Heart right ventricle (tissue), 16 donors: ENCODE data around the gene NAT16. TPM values are rescaled to one million over a fixed set of nuclear protein-coding genes. Genes with fewer than 3 reads are reported as not detected.
A peak's percentile ranks its signal among the peaks of the same experiment; 100 is the strongest.

ENCODE experiments used
- ATAC-seq, 8 donors: fragments of 200-7000 bp; cut with Tn5 transposase; one replicate each; pipeline ENCODE4 v1.9.1; 2020; ENCODE audit warnings: mild to moderate bottlenecking in 8 of 8, moderate library complexity in 8 of 8, moderate number of reproducible peaks in 1 of 8
- DNase-seq, 2 donors: peaks; one replicate each; pipeline ENCODE4 v3.0.0-alpha.2; 2020
- H3K27ac ChIP-seq, 10 donors: fragments of 200-600 bp; sonication (generic) in 2 of 10; one replicate each; pipeline versions ENCODE4 v1.5.0 to v1.8.0; 2020 to 2022; ENCODE audit warnings: mild to moderate bottlenecking in 3 of 10
- H3K27me3 ChIP-seq, 7 donors: fragments of 200-600 bp; one replicate each; pipeline ENCODE4 v1.8.0; 2021 to 2022; ENCODE audit warnings: mild to moderate bottlenecking in 2 of 7
- H3K36me3 ChIP-seq, 9 donors: fragments of 200-600 bp; sonication (generic) in 1 of 9; one replicate each; pipeline versions ENCODE4 v1.5.0 to v1.8.0; 2020 to 2022; ENCODE audit warnings: mild to moderate bottlenecking in 2 of 9
- H3K4me1 ChIP-seq, 9 donors: fragments of 200-600 bp; sonication (generic) in 1 of 9; one replicate each; pipeline versions ENCODE4 v1.5.0 to v1.8.0; 2020 to 2022; ENCODE audit warnings: mild to moderate bottlenecking in 4 of 9
- H3K4me3 ChIP-seq, 10 donors: fragments of 200-600 bp; sonication (generic) in 2 of 10; one replicate each; pipeline versions ENCODE4 v1.5.0 to v1.8.0; 2020 to 2022; ENCODE audit warnings: mild to moderate bottlenecking in 7 of 10, moderate library complexity in 2 of 10
- H3K9me3 ChIP-seq, 11 donors: fragments of 200-600 bp in 10 of 11; sonication (generic) in 2 of 11; one replicate each; pipeline versions ENCODE4 v1.5.0 to v1.8.0; 2013 to 2022; ENCODE audit warnings: mild to moderate bottlenecking in 2 of 11, control low read depth in 1 of 11, moderate library complexity in 1 of 11
- WGBS, 2 donors: extraction: QIAGEN DNeasy Blood & Tissue Kit; methylation state at CpG; one replicate each; pipeline ENCODE4 v1.1.7; 2013; ENCODE audit warnings: inconsistent platforms in 1 of 2; 5-methylcytosine and 5-hydroxymethylcytosine counted together
- intact Hi-C, 10 donors: fragments of 100-400 bp; cut with DNase I; formaldehyde crosslinking; loops; one replicate each; pipeline versions ENCODE4 v1.11.1 to v1.14.2; 2022
- polyA plus RNA-seq, 2 donors: library from polyadenylated mRNA; stranded (reverse); fragments of 200-250 nt; gene quantifications; one replicate each; pipeline ENCODE4 v1.2.3, GENCODE V29; 2013
- total RNA-seq, 10 donors: library from RNA; stranded (reverse); fragmentation: NEBNext Ultra II Directional in 3 of 10; extraction: Animal tissue kit (Norgen Biotek cat#: 25700) in 3 of 10; gene quantifications; one replicate each; pipeline versions ENCODE4 v1.2.1 to v1.2.4, GENCODE V29; 2021 to 2023
- TF ChIP-seq, protein P1 (sequence below), 9 donors: fragments of 200-600 bp; sonication (generic) in 2 of 9; IDR thresholded peaks; one replicate each; pipeline versions ENCODE4 v1.5.0 to v1.8.0; 2021 to 2022; ENCODE audit warnings: antibody characterized with exemption in 9 of 9, mild to moderate bottlenecking in 5 of 9, moderate library complexity in 1 of 9
- donor health status: Arrhythmogenic right ventricular cardiomyopathy.
- donor health status: ischemic (EF 13 %, LVEDD 7.1; RV severe dilation, severe dysfunction).
- donor health status: healthy with polysubstance abuse.
- donor health status: DM: no; HTN: yes; CAD: no.
- donor health status: DM: no; HTN: no; CAD: no.
- donor health status: ischemic (EF 25% LVEDD 6.9; RV normal size, moderate dysfunction).
- donor health status: ischemic (EF 25% LVEDD 5.7; RV mildly dilated, moderate dysfunction).
- donor health status: healthy.
- donor health status: DM: yes; HTN: yes; CAD: no.
- donor health status: Ischemic cardiomyopathy.
- donor health status: ischemic (EF 35%, LVEDD 5.7; RV mildly dilated, moderate dysfunction).
- donor health status: nonischemic (EF 11% LVEDD 7.7; RV severe dilation, severe dysfunction).
- donor health status: DM: yes; HTN: yes; CAD: no.
- donor health status: PGD.
- donor health status: ischemic (EF 29% LVEDD 5.4; RV normal size, mild dysfunction).
- donor health status: nonischemic (EF 23%, LVEDD 6.1; RV moderate dilation, normal function).

The NAT16 gene
- total and polyA plus RNA-seq, 12 donors = not detected

- WGBS, 2 donors = 1% methylated on average over 53 to 57 of the region's 57 CpGs
- intact Hi-C loops = loop anchor here in 7 of 10 donors (1.0 to 2.0 kb wide), 2 partner anchors 27 kb away; partner anchors contain the start of gene FIS1 (in 6 of the 7)
- peaks cover 0 to 48% (median 40%) of the 10 kb centered on the region in 9 donors for H3K4me1 ChIP-seq
- ATAC-seq (peak; percentile 92 to 97 (median 94)), DNase-seq (peak; percentile 96 to 98)
- no peaks in the 10 kb centered on the region for H3K27me3 ChIP-seq
- no peaks in the 10 kb centered on the region for H3K9me3 ChIP-seq
- H3K4me3 ChIP-seq = peak within 1 kb of the TSS; percentile 74 to 98 (median 88)
- H3K27ac ChIP-seq = peak within 1 kb of the TSS; percentile 49 to 99 (median 94)
- H3K36me3 ChIP-seq = peaks cover 0 to 49% (median 4%) of the 10 kb centered on the region in 9 donors
- TF ChIP-seq, protein P1, sequence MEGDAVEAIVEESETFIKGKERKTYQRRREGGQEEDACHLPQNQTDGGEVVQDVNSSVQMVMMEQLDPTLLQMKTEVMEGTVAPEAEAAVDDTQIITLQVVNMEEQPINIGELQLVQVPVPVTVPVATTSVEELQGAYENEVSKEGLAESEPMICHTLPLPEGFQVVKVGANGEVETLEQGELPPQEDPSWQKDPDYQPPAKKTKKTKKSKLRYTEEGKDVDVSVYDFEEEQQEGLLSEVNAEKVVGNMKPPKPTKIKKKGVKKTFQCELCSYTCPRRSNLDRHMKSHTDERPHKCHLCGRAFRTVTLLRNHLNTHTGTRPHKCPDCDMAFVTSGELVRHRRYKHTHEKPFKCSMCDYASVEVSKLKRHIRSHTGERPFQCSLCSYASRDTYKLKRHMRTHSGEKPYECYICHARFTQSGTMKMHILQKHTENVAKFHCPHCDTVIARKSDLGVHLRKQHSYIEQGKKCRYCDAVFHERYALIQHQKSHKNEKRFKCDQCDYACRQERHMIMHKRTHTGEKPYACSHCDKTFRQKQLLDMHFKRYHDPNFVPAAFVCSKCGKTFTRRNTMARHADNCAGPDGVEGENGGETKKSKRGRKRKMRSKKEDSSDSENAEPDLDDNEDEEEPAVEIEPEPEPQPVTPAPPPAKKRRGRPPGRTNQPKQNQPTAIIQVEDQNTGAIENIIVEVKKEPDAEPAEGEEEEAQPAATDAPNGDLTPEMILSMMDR (IDR thresholded peaks at IDR 0.05) = peak in 6 of 9 donors; percentile 22 to 60 (median 42)
Observed at GRCh38 chr7:101217388-101218235, 37.5 kb upstream of the NAT16 start, which contains the start of the genes PLOD3 and ZNHIT1. Gene PLOD3, minus strand, starts transcription at chr7:101217581. Its CDS starts 307 bp downstream, at chr7:101217274. Gene ZNHIT1, plus strand, starts transcription at chr7:101218165. Its CDS starts 31 bp downstream, at chr7:101218196.

DNA sequence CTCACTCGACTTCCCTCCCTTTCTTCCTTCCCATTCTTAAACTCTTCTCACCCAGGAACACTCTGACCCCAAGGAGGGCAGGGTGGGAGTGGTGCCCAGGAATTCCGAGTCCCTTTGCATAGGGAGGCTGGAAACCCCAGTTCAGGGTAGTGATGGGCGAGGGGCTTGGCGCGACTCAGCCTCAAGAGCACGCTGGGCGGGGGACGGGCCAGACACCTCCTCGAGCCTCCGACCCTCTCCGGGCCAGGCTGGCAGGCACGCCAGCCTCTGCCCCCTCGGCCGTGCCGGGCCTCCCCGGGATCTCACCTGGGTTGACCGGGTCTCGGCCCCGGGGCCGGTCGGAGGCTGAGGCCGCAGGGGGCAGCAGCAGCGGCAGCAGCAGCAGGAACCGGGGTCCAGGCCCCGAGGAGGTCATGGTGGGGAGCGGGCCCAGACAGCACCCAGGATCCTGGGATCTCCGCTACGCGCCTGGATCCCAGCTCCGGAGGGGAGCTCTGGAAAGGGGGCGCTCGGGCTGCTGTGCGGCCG, 36.8 kb upstream of the NAT16 start:
- H3K4me1 ChIP-seq = peaks cover 0 to 48% (median 40%) of the 10 kb centered on the region in 9 donors
- H3K36me3 ChIP-seq = peaks cover 0 to 50% (median 4%) of the 10 kb centered on the region in 9 donors
- 1% methylated on average over 34 of the region's 34 CpGs for WGBS, 2 donors
- intact Hi-C loops = loop anchor here in 6 of 10 donors (1.0 to 2.0 kb wide), 2 partner anchors 27 to 28 kb away; partner anchors contain the start of gene FIS1 (in 5 of the 6)
- ATAC-seq (peak in 5 of 8 donors; percentile 0 to 28 (median 3)), DNase-seq (no peak)
- H3K9me3 ChIP-seq = no peaks in the 10 kb centered on the region
- TF ChIP-seq, protein P1 (IDR thresholded peaks at IDR 0.05) = no peak
- H3K27me3 ChIP-seq = no peaks in the 10 kb centered on the region
- peak overlapping the region; percentile 49 to 99 (median 94) for H3K27ac ChIP-seq
- H3K4me3 ChIP-seq = peak overlapping the region; percentile 60 to 98 (median 88)

DNA sequence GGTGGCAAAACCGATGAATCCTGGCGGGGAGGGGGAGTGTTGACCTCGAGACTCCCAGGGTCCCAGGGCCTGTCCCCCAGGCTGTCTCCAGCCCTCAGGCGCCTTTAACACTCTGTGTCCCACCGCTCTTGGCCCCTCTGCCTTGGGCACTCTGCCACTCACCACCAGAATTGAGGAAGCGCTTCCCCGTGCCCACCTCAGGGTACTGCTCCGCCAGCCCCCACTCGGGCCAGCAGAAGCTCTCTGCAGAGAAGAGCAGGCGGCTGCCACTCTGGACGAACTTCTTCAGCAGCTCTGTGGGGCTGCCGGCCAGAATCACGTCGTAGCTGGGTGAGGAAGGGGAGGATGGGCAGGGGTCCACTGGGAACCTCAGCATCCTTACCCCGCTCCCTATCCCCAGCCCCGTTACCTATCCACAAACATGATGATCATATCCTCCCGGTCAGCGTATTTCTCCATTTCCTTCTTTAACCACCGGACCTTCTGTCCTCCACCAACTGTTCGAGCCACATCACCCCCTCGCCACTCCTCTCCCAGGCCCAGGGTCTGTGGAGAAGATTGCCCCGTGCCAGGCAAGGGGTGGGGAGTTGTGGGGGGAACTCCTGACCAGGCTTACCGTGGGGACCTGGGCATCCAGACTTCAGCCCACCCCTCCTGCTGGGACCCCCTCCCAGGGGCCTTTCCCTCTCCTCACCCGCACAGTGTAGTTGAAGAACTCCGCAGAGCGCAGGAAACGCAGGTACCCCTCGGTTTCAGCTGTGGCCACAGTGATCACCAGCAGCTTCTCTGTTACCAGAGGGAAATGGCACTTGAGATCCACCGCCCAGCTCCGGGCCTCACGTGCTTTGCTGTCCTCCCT, 36.1 kb upstream of the NAT16 start:
- ATAC-seq (no peak), DNase-seq (no peak)
- Histone ChIP-seq H3K27me3 (no peaks in the 10 kb centered on the region), H3K9me3 (no peaks in the 10 kb centered on the region), H3K27ac (peak overlapping the region in 8 of 10 donors; percentile 88 to 99 (median 94)), H3K36me3 (peaks cover 0 to 52% (median 9%) of the 10 kb centered on the region in 9 donors), H3K4me3 (peak overlapping the region; percentile 60 to 98 (median 88)), H3K4me1 (peaks cover 0 to 48% (median 39%) of the 10 kb centered on the region in 9 donors)
- TF ChIP-seq, protein P1 (IDR thresholded peaks at IDR 0.05) = no peak
- intact Hi-C loops = loop anchor here in 5 of 10 donors (2.0 kb wide), 1 partner anchor 29 kb away; the partner anchor contains the start of gene FIS1 (in 5 of the 5)
- WGBS, 2 donors = 63 to 64% methylated on average over 31 of the region's 31 CpGs
